Spinal cord (tissue), 10 donors: ENCODE data around the gene SLC9A7. TPM values are rescaled to one million over a fixed set of nuclear protein-coding genes. Genes with fewer than 3 reads are reported as not detected.
"Not testable (repeated sequence)": the region's sequence is repeated elsewhere in the genome, so short reads cannot be mapped to it uniquely, and the experiment has no call there.

Experiments
- DNase-seq, 6 donors: peaks; one replicate each; pipeline versions ENCODE4 v3.0.0 to v3.0.0-alpha.2; 2013 to 2015; ENCODE audit warnings: low spot score in 6 of 6, low read depth in 4 of 6
- H3K27ac ChIP-seq: one replicate; pipeline ENCODE4 v1.5.1; 2013; ENCODE audit warnings: low read depth, low read length, control low read depth
- H3K27me3 ChIP-seq: one replicate; pipeline ENCODE4 v1.6.1; 2013; ENCODE audit warnings: low read length; ENCODE audit not compliant: control insufficient read depth, insufficient read depth
- H3K36me3 ChIP-seq: one replicate; pipeline ENCODE4 v1.6.1; 2013; ENCODE audit warnings: low read length; ENCODE audit not compliant: control insufficient read depth, insufficient read depth
- H3K4me1 ChIP-seq: one replicate; pipeline ENCODE4 v1.6.1; 2013; ENCODE audit warnings: low read length; ENCODE audit not compliant: control insufficient read depth, insufficient read depth
- H3K4me3 ChIP-seq: one replicate; pipeline ENCODE4 v1.5.1; 2013; ENCODE audit warnings: low read depth, low read length, control low read depth
- H3K9me3 ChIP-seq: one replicate; pipeline ENCODE4 v1.6.1; 2013; ENCODE audit warnings: low read length; ENCODE audit not compliant: control insufficient read depth, insufficient read depth
- WGBS: methylation state at CpG from one replicate; pipeline ENCODE4 v1.1.5; 2013; ENCODE audit warnings: missing lambda C conversion rate; ENCODE audit not compliant: insufficient coverage; 5-methylcytosine and 5-hydroxymethylcytosine counted together
- long read RNA-seq, 4 donors: transcript quantifications; one replicate each; lab custom pipeline, GENCODE V29; 2026
- polyA plus RNA-seq, 2 donors: library from polyadenylated mRNA; unstranded; fragments of 120-200 nt; gene quantifications; one replicate each; pipeline ENCODE4 v1.2.1, GENCODE V29; 2013; ENCODE audit not compliant: insufficient read length in 2 of 2
- total RNA-seq, 2 donors: library from RNA; depleted of rRNA in 1 of 2; stranded (reverse); fragments of 120-200 nt in 1 of 2; fragments of >200 nt in 1 of 2; gene quantifications; one replicate each; pipeline versions ENCODE4 v1.2.3 to v1.2.4, GENCODE V29; 2013 to 2014
- donor health status: healthy.

The SLC9A7 gene
- 10 to 100 TPM; 15.4 to 57.8 TPM for total RNA-seq
- polyA plus RNA-seq, result 10 to 100 TPM; 24.4 to 26.2 TPM
- long read RNA-seq, donor 1, result 0 reads
- long read RNA-seq, donor 2, result 0 reads
- long read RNA-seq, donor 3, result 0 reads
- long read RNA-seq, donor 4, result 0 reads

GRCh38 chrX:46758956-46759644, at the start of gene SLC9A7:
Gene SLC9A7, minus strand, starts transcription at chrX:46759118. Its CDS starts 89 bp downstream, at chrX:46759029.
- H3K36me3 ChIP-seq, result no peaks in the 10 kb centered on the region
- H3K27ac ChIP-seq, result no peak within 1 kb of the TSS
- no peaks in the 10 kb centered on the region for H3K9me3 ChIP-seq
- peaks cover 4% of the 10 kb centered on the region for H3K27me3 ChIP-seq
- WGBS, result 15% methylated on average over 85 of the region's 85 CpGs
- DNase-seq, result peak in 5 of 6 donors; percentile 31 to 87 (median 67)
- H3K4me3 ChIP-seq, result peak within 1 kb of the TSS; percentile 44
- peaks cover 11% of the 10 kb centered on the region for H3K4me1 ChIP-seq

- H3K4me3 ChIP-seq, result no peak overlapping the region
- H3K27me3 ChIP-seq, result no peaks in the 10 kb centered on the region
- no peaks in the 10 kb centered on the region for H3K36me3 ChIP-seq
- WGBS, result no CpG with 5 or more reads among the region's 2 CpGs
- H3K4me1 ChIP-seq, result no peaks in the 10 kb centered on the region
- DNase-seq, result no peak
- H3K27ac ChIP-seq, result no peak overlapping the region
- H3K9me3 ChIP-seq, result peaks cover 1% of the 10 kb centered on the region
Observed at GRCh38 chrX:46805270-46805669, 46.4 kb upstream of the SLC9A7 start.

GRCh38 chrX:46803140-46803539, 44.2 kb upstream of the SLC9A7 start:
- no CpG with 5 or more reads among the region's 3 CpGs for WGBS
- Histone ChIP-seq H3K4me1 (no peaks in the 10 kb centered on the region), H3K27me3 (no peaks in the 10 kb centered on the region), H3K36me3 (no peaks in the 10 kb centered on the region), H3K27ac (no peak overlapping the region), H3K9me3 (no peaks in the 10 kb centered on the region), H3K4me3 (no peak overlapping the region)
- DNase-seq, result no peak

GRCh38 chrX:46796574-46797191, 37.8 kb upstream of the SLC9A7 start:
- Histone ChIP-seq H3K27ac (no peak overlapping the region), H3K27me3 (no peaks in the 10 kb centered on the region), H3K4me1 (no peaks in the 10 kb centered on the region), H3K9me3 (no peaks in the 10 kb centered on the region), H3K36me3 (no peaks in the 10 kb centered on the region), H3K4me3 (no peak overlapping the region)
- DNase-seq, result peak in 5 of 6 donors; percentile 24 to 90 (median 54)
- 65% methylated on average over 4 of the region's 8 CpGs for WGBS

GRCh38 chrX:46793386-46794143, 34.6 kb upstream of the SLC9A7 start:
- no CpG with 5 or more reads among the region's 6 CpGs for WGBS
- no peak overlapping the region for H3K4me3 ChIP-seq
- no peaks in the 10 kb centered on the region for H3K27me3 ChIP-seq
- H3K9me3 ChIP-seq, result no peaks in the 10 kb centered on the region
- no peaks in the 10 kb centered on the region for H3K36me3 ChIP-seq
- H3K4me1 ChIP-seq, result no peaks in the 10 kb centered on the region
- DNase-seq, result no peak
- H3K27ac ChIP-seq, result no peak overlapping the region

DNA sequence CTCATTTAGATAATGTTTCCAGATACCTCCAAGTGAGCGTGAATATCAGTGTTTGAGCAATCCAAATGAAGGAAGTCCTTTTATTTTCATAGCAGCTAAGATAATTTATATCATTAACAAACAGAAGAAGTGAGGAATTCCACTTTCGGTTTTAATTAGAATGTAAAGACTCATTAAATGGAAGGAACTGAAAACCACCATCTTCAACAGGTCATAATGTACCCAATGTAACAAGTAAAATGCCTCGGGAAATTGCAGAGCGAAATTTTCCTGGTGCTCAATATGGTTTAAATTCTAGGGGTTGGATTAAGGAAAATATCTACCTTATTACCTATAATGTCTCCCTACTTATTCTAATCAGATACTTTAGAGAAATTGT, 33.9 kb upstream of the SLC9A7 start:
- no peak overlapping the region for H3K4me3 ChIP-seq
- no peaks in the 10 kb centered on the region for H3K9me3 ChIP-seq
- H3K27ac ChIP-seq, result no peak overlapping the region
- no peak for DNase-seq
- H3K4me1 ChIP-seq, result no peaks in the 10 kb centered on the region
- no CpG with 5 or more reads among the region's 4 CpGs for WGBS
- H3K36me3 ChIP-seq, result no peaks in the 10 kb centered on the region
- H3K27me3 ChIP-seq, result no peaks in the 10 kb centered on the region

DNA sequence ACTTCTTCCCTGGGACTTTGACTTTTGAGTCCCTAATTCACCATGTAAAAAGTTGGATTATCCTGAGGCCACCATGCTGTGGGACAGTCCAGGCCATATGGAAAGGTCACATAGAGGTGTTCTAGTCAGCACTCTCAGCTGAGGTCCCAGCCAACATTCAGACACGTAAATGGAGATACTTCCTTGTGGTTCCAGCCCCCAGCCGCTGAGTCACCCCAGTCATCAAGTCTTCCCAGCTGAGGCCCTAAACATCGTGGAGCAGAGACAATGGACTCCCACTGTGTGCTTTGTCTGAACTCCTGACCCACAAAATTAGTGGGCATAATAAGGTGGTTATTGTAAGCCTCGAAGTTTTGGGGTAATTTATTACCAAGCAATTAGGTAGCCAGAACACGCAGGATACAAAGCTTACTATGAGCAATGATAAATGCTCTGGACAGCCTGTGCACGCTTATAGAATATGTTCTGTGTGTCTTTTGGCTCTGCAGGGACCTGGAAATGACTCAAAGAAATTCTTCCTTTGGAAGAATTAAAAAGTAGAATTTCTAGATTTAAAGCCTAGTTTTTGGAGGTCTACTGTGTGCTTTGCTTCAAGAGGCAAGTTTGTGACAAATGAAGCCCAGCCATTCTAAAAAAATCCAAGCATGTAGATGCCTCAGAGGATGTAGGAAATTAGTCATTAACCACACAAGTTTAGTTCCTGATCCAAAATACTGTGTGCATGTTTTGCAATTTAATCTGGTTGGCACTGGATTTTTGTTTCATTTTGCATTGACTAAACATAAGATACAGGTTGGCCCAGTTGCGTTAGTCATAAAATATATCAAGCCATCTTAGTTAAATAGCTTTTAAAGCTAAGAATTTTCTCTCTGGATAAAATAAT, 33.2 kb upstream of the SLC9A7 start:
- Histone ChIP-seq H3K27me3 (no peaks in the 10 kb centered on the region), H3K36me3 (no peaks in the 10 kb centered on the region), H3K4me1 (no peaks in the 10 kb centered on the region), H3K4me3 (no peak overlapping the region), H3K27ac (no peak overlapping the region), H3K9me3 (no peaks in the 10 kb centered on the region)
- peak in 2 of 6 donors; percentile 6 to 37 for DNase-seq
- WGBS, result 30% methylated on average over 5 of the region's 7 CpGs

DNA sequence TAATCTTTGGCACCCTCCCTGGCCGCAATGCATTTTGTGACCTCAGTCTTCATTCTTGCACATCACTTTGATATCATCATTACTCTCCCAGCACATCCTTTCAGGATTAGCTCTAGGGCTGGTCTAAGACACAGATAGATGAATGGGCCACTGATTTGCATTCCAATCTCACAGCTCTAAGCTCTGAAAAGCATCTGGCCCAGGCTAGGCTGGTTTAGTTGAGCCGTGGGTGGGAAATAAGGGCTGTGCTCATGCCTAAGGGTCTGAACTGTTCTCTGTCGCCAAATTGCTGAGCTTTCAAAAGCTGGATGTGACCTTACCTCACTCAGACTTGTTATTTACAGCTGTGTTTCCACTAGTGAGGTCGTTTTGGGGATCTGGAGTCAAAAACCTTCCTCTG, 30.0 kb upstream of the SLC9A7 start:
- no peaks in the 10 kb centered on the region for H3K9me3 ChIP-seq
- DNase-seq, result peak in 2 of 6 donors; percentile 11 to 25
- no peaks in the 10 kb centered on the region for H3K4me1 ChIP-seq
- WGBS, result no CpG with 5 or more reads among the region's 4 CpGs
- no peaks in the 10 kb centered on the region for H3K36me3 ChIP-seq
- H3K27ac ChIP-seq, result no peak overlapping the region
- H3K4me3 ChIP-seq, result no peak overlapping the region
- H3K27me3 ChIP-seq, result no peaks in the 10 kb centered on the region

DNA sequence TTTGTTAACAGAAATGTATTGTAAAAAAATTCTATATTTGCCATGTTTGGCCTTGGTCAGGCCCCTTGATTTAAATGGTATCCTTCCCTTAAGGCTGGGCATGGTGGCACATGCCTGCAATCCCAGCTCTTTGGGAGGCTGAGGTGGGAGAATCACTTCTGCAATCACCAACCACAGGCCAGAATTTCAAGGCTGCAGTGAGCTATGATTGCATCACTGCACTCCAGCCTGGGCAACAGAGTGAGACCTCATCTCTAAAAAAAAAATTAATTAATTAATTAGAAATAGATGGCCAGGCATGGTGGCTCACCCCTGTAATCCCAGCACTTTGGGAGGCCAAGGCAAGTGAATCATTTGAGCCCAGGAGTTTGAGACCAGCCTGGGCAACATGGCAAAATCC, 25.5 kb upstream of the SLC9A7 start:
- H3K4me3 ChIP-seq, H3K27me3 ChIP-seq, H3K9me3 ChIP-seq, H3K27ac ChIP-seq, DNase-seq, H3K36me3 ChIP-seq, H3K4me1 ChIP-seq: not testable (repeated sequence)
